NB4 (cell line): ENCODE results near the gene HLA-DMB.

ENCODE experiments used
- DNase-seq: peaks from one replicate; pipeline ENCODE4 v3.0.0; 2010; ENCODE audit warnings: low read depth
- H3K4me3 ChIP-seq: one replicate; pipeline ENCODE4 v1.5.1; 2011; ENCODE audit warnings: mild to moderate bottlenecking, low read depth, low read length, moderate library complexity
- CTCF ChIP-seq: IDR thresholded peaks from one replicate; pipeline ENCODE4 v1.5.1; 2012; ENCODE audit warnings: low read depth, low read length
- MAX ChIP-seq: IDR thresholded peaks from 2 replicates; pipeline ENCODE4 v1.6.1; 2011; ENCODE audit warnings: low read depth, low read length
- MYC ChIP-seq: IDR thresholded peaks from 2 replicates; pipeline ENCODE4 v1.6.1; 2011; ENCODE audit warnings: low read depth, low read length
- POLR2A ChIP-seq: IDR thresholded peaks from 2 replicates; pipeline ENCODE4 v1.6.1; 2011; ENCODE audit warnings: mild to moderate bottlenecking; ENCODE audit not compliant: insufficient read length; ENCODE audit errors: extremely low read depth

HLA-DMB gene

GRCh38 chr6:32982702-32983492 is 42.1 kb upstream of the HLA-DMB start:
- peak; percentile 32 for DNase-seq

DNA sequence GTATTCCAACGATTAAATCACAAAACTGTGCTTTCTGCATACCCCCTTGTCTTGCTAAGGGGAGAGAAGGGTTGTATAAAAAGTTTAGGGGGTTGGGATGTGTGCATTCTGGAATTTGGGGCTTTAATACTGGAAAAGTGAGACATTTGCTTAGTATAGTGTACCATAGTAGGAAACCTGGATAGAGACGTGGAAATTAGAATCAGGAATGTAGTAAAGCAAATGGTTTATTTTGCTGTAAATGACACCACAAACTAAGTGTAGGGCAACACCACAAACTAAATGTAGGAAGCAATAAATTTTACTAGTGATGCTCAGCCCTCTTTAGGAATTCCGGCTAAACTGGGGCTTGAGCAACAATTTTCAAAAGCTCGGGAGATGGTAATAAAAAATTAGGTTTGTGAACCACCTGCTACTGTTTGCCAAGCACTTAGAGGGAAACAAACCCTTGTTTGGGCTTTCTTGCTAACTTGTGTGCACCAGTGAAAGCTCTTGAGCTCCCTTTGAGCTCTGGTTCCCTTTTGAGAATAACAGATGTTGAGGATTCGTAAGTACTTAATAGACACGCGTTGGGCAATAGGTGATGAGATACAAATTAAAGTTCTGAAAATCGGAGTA is 41.4 kb upstream of the HLA-DMB start:
- DNase-seq = peak; percentile 50
- no peak for TF ChIP-seq POLR2A
- TF ChIP-seq MYC = no peak
- no peak for TF ChIP-seq MAX
- TF ChIP-seq CTCF = no peak
- no peak overlapping the region for H3K4me3 ChIP-seq

More at GRCh38 chr6:32982702-32983492, 42.1 kb upstream of the HLA-DMB start:
- TF ChIP-seq POLR2A (no peak), MYC (no peak), CTCF (no peak), MAX (no peak)
- H3K4me3 ChIP-seq = no peak overlapping the region

- no peak overlapping the region for H3K4me3 ChIP-seq
- no peak for TF ChIP-seq CTCF
- TF ChIP-seq MYC = no peak
- TF ChIP-seq MAX = no peak
- no peak for TF ChIP-seq POLR2A
- peak; percentile 27 for DNase-seq
Observed at GRCh38 chr6:32980488-32981038, 39.7 kb upstream of the HLA-DMB start.

DNA sequence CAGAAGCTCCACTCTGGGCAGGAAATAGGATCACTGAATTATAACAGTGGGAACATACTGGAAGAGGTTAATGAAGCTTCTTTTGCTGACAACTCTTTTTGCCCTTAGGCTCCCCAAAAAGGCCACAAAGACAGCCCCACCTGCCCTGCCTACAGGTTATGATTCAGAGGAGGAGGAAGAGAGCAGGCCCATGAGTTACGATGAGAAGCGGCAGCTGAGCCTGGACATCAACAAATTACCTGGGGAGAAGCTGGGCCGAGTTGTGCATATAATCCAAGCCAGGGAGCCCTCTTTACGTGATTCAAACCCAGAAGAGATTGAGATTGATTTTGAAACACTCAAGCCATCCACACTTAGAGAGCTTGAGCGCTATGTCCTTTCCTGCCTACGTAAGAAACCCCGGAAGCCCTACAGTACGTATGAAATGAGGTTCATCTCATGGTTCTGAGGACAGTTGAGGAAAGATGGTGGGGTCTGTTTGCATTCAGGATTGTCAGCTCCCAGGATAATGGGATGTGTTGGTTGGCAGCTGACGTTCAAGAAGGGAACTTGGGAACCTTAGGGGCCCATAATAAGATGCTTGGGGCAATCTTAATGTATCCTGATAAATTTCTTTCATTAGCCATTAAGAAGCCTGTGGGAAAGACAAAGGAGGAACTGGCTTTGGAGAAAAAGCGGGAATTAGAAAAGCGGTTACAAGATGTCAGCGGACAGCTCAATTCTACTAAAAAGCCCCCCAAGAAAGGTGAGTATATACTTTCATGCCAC is 39.1 kb upstream of the HLA-DMB start:
- H3K4me3 ChIP-seq = no peak overlapping the region
- DNase-seq = no peak
- no peak for TF ChIP-seq MAX
- TF ChIP-seq CTCF = no peak
- no peak for TF ChIP-seq POLR2A
- TF ChIP-seq MYC = no peak

GRCh38 chr6:32977953-32978324 is 37.1 kb upstream of the HLA-DMB start:
- TF ChIP-seq MYC (no peak), POLR2A (no peak), MAX (no peak), CTCF (no peak)
- DNase-seq = no peak
- H3K4me3 ChIP-seq = no peak overlapping the region
